Ishikawa (cell line): ENCODE data around the gene GOLGA6L2.

ENCODE experiments used
- EP300 ChIP-seq: IDR thresholded peaks from 2 replicates; pipeline ENCODE4 v1.6.1; 2012; ENCODE audit warnings: borderline replicate concordance
- TEAD4 ChIP-seq: IDR thresholded peaks from 2 replicates; pipeline ENCODE4 v1.6.1; 2012

- TF ChIP-seq TEAD4 (no peak), EP300 (no peak)
Measured at GRCh38 chr15:23437673-23438072, 9.4 kb downstream of the GOLGA6L2 start.
